Adipose tissue (tissue), 3 donors: ENCODE results near the gene ZKSCAN8. TPM values are rescaled to one million over a fixed set of nuclear protein-coding genes. Genes with fewer than 3 reads are reported as not detected.

ENCODE experiments used
- H3K27ac ChIP-seq: one replicate; pipeline ENCODE4 v1.5.1; 2013; ENCODE audit warnings: low read depth, low read length
- WGBS, 3 donors: extraction: QIAGEN DNeasy Blood & Tissue Kit; methylation state at CpG; one replicate each; pipeline ENCODE4 v1.1.7; 2013; 5-methylcytosine and 5-hydroxymethylcytosine counted together
- polyA plus RNA-seq, 3 donors: library from polyadenylated mRNA; stranded (reverse); fragments of 200-250 nt; gene quantifications; one replicate each; pipeline ENCODE4 v1.2.3, GENCODE V29; 2013
- donor health status: healthy with polysubstance abuse.
- donor health status: Bipolar disorder and iron deficiency.
- donor health status: healthy.

The ZKSCAN8 gene
- polyA plus RNA-seq, 3 donors = 3.5 to 6.1 (median 3.7) TPM

DNA sequence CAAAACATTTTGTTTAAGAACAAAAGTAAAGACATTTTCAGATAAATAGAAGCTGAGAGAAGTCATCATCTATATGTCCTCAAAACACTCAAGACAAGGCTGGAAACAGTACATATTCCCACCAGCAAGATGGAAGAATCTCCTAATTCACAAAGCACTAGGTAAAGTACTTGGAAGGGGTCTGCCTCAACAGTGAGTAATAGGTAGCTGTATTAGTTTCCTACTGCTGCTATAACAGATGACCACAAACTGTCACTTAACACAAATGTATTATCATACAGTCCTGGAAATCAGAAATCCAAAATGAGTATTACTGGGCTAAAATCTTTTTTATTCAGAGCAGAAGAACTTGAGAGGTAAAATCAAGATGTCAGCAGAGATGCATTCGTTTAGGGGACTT is 40.6 kb downstream of the ZKSCAN8 start:
- H3K27ac ChIP-seq = no peak overlapping the region
- WGBS, 3 donors = 54 to 74% (median 66%) methylated on average over 1 of the region's 1 CpG

DNA sequence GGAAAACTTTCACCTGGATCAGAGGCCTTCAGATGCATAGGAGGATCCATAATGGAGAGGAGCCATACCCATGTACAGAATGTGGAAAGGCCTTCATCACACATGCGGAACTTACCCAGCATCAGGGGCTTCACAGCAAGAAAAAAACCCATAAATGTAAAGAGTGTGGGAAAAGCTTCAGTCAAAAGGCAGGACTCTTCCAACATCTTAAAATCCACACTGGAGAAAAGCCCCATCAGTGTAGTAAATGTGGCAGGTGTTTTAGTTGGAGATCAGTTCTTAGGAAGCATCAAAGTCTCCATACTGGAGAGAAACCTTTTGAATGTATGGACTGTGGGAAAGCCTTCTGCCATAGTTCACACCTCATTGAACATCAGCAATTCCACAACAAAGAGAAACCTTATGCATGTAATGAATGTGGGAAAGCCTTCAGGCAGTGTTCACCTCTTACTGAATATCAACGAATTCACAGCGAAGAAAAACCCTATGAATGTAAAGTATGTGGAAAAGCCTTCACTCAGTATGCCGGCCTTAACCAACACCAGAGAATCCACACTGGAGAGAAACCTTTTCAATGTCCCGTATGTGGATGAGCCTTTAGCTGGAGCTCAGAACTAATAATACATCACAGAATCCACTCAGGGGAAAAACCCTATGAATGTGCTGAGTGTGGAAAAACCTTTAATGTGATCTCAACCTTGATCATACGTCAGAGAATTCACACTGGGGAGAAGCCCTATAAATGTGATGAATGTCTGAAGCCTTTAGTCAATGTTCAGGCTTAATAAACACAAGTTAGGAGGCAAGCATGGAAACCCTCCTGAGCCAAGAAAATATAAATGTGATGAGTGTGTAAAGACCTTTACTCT is 46.7 kb downstream of the ZKSCAN8 start:
- WGBS, 3 donors = 71 to 82% (median 80%) methylated on average over 6 of the region's 6 CpGs
- H3K27ac ChIP-seq = no peak overlapping the region

DNA sequence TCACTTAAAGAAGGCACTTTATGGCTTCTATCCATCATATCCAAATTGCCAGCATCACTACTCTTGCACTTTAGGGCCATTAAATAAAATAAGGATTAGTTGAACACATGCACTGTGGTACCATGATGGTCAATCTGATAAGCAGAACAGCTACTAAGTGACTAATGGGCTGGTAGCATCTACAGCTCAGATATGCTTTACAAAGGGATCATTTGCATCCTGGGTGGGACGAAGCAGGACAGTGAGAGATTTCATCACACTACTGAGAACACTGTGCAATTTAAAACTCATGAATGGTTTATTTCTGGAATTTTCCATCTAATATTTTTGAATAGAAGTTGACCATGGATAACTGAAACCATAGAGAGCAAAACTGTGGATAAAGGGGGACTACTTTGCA is 58.3 kb downstream of the ZKSCAN8 start:
- H3K27ac ChIP-seq = no peak overlapping the region
- WGBS, 3 donors = 60 to 70% (median 69%) methylated on average over 1 of the region's 1 CpG

DNA sequence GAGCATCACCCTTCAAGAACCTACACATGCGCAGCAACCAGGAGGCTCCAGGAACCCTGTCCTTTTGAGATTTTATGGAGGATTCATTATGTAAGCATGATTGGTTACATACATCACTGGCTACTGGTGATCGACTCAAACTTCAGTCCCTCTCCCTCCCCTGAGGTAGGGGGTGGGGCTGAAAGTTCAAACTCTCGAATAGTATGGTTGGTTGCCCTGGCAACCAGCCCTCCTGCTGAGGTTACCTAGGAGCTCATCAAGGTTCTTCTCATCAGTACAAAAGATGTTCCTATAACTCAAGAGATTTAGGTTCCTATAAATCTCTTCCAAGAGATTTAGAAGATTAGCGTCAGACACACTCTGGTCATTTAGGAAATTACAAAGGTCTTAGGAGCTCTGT is 61.5 kb downstream of the ZKSCAN8 start:
- WGBS, 3 donors = 25 to 40% (median 35%) methylated on average over 4 of the region's 4 CpGs
- no peak overlapping the region for H3K27ac ChIP-seq

DNA sequence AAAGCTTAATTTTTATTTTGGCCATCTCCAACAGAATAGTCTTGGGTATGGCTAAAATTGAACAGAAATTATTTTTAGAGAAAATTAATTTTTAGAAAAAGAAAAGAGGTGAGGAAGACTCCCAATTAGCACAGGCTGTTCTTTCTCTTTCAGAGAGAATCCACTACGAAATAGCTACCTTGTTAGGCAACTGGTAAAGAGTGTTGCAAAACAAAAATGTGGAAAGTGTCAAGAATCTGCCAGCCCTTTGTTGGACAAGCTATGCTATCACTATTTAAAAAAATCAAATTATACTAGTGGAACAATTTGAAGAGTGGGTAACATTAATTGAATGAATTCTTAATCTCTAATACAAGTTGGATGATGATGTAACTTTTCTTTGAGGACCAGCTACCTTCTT is 64.2 kb downstream of the ZKSCAN8 start:
- WGBS, 3 donors = 43 to 50% (median 44%) methylated on average over 1 of the region's 1 CpG
- no peak overlapping the region for H3K27ac ChIP-seq

DNA sequence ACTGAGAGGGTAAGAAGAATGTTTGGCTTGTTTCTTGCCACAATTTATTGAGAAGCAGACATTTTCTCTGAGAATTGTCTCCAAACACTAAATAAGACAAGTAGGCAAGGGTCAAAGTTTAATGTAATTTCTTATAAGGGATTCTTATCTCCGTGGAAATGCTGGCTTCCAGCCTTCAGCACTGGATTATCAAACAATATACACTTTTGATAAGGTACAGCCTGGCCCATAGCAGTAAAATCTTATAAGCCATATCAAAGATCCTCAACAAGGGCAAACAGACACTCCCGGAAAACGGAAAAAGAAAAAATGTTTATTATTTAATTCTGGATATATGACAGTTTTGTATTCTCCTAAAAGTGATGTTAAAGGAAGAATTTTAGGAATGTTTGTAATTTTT is 64.8 kb downstream of the ZKSCAN8 start:
- no peak overlapping the region for H3K27ac ChIP-seq
- 24 to 47% (median 38%) methylated on average over 3 of the region's 3 CpGs for WGBS, 3 donors

DNA sequence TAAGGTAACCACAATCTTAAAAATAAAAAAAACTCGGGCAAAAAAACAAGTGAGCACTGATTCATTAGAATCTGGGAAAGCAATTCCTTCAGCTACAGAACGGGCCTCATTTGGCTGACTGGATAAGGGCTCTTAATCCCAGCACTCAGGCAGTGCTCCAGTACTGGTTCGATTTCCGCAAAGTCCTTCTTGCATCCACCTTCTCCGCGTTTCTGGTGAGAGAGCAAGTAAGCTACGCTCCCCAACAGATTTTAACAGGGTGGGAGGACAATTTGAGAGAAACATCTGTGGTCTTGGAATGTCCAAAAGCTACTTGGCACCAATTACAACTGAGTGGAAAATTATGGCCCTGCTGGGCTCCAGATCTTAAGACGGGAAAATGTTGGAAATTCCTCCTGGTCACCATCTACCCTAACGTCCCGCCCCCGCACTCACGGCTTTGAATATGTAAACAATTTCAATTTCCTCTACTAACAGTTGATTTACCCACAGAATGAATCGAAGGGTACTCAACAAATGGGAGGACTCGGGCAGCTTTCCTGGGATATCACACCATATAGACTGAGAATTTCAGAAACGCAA is 65.3 kb downstream of the ZKSCAN8 start:
- WGBS, 3 donors = 7 to 11% (median 10%) methylated on average over 15 of the region's 15 CpGs
- no peak overlapping the region for H3K27ac ChIP-seq

DNA sequence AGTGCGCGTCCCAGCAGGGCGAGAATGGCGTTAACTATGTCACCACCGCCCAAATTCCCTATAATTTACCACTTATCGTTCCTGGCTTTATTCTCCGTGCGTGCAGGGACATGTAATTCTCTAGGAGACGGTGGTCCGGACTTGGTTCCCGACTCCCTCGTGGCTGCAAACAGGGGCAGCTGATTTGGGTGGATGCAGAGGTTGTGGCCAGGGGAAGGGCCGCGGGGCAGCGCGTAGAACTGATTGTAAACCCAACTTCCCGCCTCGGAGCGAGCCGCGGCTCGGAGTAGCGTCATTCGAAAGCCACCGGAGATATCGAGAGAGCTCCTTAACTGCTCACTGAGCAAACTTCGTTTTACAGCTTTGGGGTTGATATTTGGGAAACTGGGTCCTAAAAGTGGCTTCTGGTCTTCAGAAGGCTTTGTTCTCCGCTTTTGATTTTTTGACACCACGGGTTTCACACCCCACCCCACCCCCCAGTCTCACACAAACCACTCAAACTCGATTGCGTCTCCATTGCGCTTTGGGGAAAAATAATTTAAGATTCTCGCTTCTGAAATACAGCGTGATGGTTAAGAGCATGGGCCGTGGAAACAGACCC is 65.9 kb downstream of the ZKSCAN8 start:
- 2 to 3% (median 2%) methylated on average over 35 of the region's 35 CpGs for WGBS, 3 donors
- H3K27ac ChIP-seq = no peak overlapping the region

DNA sequence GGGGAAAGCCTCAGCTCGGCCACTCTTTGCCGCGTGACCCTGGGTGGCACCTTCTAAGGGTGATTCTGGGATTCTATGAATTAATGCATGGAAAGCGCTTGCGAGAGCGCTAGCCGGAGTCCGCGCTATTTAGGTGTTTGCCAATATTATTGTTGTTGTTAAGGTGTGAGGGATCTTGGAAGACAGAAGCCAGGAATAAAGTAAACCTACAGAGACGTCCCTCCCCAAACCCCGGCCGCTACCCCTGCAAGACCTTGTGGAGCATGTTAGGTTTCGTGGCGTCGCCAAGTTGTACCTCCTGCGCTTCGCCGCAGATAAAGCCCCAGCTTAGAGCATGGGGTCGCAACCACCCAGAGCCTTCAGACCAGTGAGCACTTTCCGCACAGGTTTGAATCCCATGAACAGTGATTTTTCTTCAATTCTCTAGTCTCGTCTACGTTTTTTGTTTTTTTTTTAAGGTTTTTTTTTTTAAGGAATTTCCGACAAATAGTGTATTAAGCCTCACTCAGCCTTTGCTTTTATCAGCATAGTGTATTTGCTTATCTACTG is 66.5 kb downstream of the ZKSCAN8 start:
- WGBS, 3 donors = 7 to 10% (median 8%) methylated on average over 23 of the region's 23 CpGs
- no peak overlapping the region for H3K27ac ChIP-seq

Other genes starting within 250 kb of the ZKSCAN8 start
- gene OR2B2, start 229.5 kb upstream of the ZKSCAN8 start, polyA plus RNA-seq = not detected
- gene OR2B6, start 184.6 kb upstream of the ZKSCAN8 start, polyA plus RNA-seq = not detected
- 1 to 10 TPM in 2 of 3 donors, under 1 TPM in 1; 0.31 to 2.3 (median 1.0) TPM for gene ZNF165, start 61.3 kb upstream of the ZKSCAN8 start, polyA plus RNA-seq
- 1 to 10 TPM; 2.6 to 3.7 (median 2.7) TPM for gene ZSCAN16, start 17.3 kb upstream of the ZKSCAN8 start, polyA plus RNA-seq
- gene ZSCAN9, start 83.4 kb downstream of the ZKSCAN8 start, polyA plus RNA-seq = 1 to 10 TPM; 4.7 to 5.4 (median 4.7) TPM
- gene ZKSCAN4, start 110.4 kb downstream of the ZKSCAN8 start, polyA plus RNA-seq = 1 to 10 TPM; 1.0 to 1.7 (median 1.6) TPM
- gene NKAPL, start 117.4 kb downstream of the ZKSCAN8 start, polyA plus RNA-seq = 1 to 10 TPM; 1.2 to 3.0 (median 2.4) TPM
- gene ZSCAN26, start 125.3 kb downstream of the ZKSCAN8 start, polyA plus RNA-seq = 1 to 10 TPM; 4.5 to 7.2 (median 4.9) TPM
- 1 to 10 TPM in 2 of 3 donors, under 1 TPM in 1; 0.98 to 2.8 (median 2.0) TPM for gene PGBD1, start 139.7 kb downstream of the ZKSCAN8 start, polyA plus RNA-seq
- 1 to 10 TPM; 3.0 to 9.1 (median 3.8) TPM for gene ZSCAN31, start 194.3 kb downstream of the ZKSCAN8 start, polyA plus RNA-seq
- gene ZKSCAN3, start 208.1 kb downstream of the ZKSCAN8 start, polyA plus RNA-seq = 1 to 10 TPM in 1 of 3 donors, under 1 TPM in 2; 0.85 to 2.0 (median 0.88) TPM